Hepatocyte (in vitro differentiated cells): Measurements from ENCODE around the gene LUZP4.

Experiments
- CTCF ChIP-seq: fragments of 200-600 bp; sonication (generic); IDR thresholded peaks from 2 replicates; pipeline ENCODE4 v1.5.1; 2016; ENCODE audit warnings: antibody characterized with exemption, mild to moderate bottlenecking; ENCODE audit not compliant: poor library complexity
- EZH2 ChIP-seq: fragments of 200-600 bp; sonication (generic); IDR thresholded peaks from 2 replicates; pipeline ENCODE4 v1.6.1; 2016; ENCODE audit warnings: antibody characterized with exemption, mild to moderate bottlenecking, borderline replicate concordance
- EZH2phosphoT487 ChIP-seq: fragments of 200-600 bp; sonication (generic); IDR thresholded peaks from one replicate; pipeline ENCODE4 v1.6.1; 2018; ENCODE audit warnings: antibody characterized with exemption, mild to moderate bottlenecking, low read depth, moderate library complexity; ENCODE audit not compliant: unreplicated experiment, severe bottlenecking

GRCh38 chrX:115268421-115268820, 21.1 kb upstream of the LUZP4 start:
- TF ChIP-seq CTCF: peak; percentile 37
- no peak for TF ChIP-seq EZH2phosphoT487
- no peak for TF ChIP-seq EZH2
